OCI-LY1 (cell line): ENCODE data around the gene PRRG1.

ENCODE experiments used
- CTCF ChIP-seq: fragments of 200-600 bp; sonication (generic), shearing (Covaris generic); IDR thresholded peaks from 2 replicates; pipeline ENCODE4 v1.5.1; 2017; ENCODE audit warnings: mild to moderate bottlenecking, antibody characterized with exemption, low read length, moderate library complexity, mixed read lengths
- EZH2 ChIP-seq: fragments of 200-600 bp; sonication (generic), shearing (Covaris generic); IDR thresholded peaks from 2 replicates; pipeline ENCODE4 v1.8.0; 2017; ENCODE audit warnings: borderline replicate concordance, mixed run types, mild to moderate bottlenecking, antibody characterized with exemption, low read length, moderate library complexity, mixed read lengths

GRCh38 chrX:37472836-37473235, 123.7 kb downstream of the PRRG1 start:
- TF ChIP-seq CTCF (no peak), EZH2 (no peak)
